ENCODE measurements around the gene RAD1. TPM values are rescaled to one million over a fixed set of nuclear protein-coding genes. Genes with fewer than 3 reads are reported as not detected.

RAD1 gene
- total RNA-seq, 4 donors from 2014 or later, result 4.6 to 27.7 (median 19.0) TPM

- DNase-seq, result no peak
- Histone ChIP-seq H3K4me3 (no peak overlapping the region), H3K27me3 (no peaks in the 10 kb centered on the region), H3K4me1 (peaks cover 0 to 10% (median 0%) of the 10 kb centered on the region in 3 donors), H3K27ac (no peak overlapping the region), H3K9me3 (no peaks in the 10 kb centered on the region), H3K36me3 (no peaks in the 10 kb centered on the region)
- TF ChIP-seq CTCF (IDR thresholded peaks at IDR 0.05), result no peak
- no peak for TF ChIP-seq POLR2A (IDR thresholded peaks at IDR 0.05)
- WGBS, 2 donors, result 80 to 92% methylated on average over 1 of the region's 1 CpG
- intact Hi-C loops (cut with DNase I), result no loop called here
Measured at GRCh38 chr5:34889394-34889793, 25.9 kb downstream of the RAD1 start.

- H3K4me1 ChIP-seq, result peaks cover 0 to 10% (median 0%) of the 10 kb centered on the region in 3 donors
- no peaks in the 10 kb centered on the region for H3K9me3 ChIP-seq
- H3K4me3 ChIP-seq, result no peak overlapping the region
- DNase-seq, result no peak
- 77 to 79% methylated on average over 3 of the region's 3 CpGs for WGBS, 2 donors
- TF ChIP-seq CTCF (IDR thresholded peaks at IDR 0.05) (no peak), POLR2A (IDR thresholded peaks at IDR 0.05) (no peak)
- intact Hi-C loops (cut with DNase I), result no loop called here
- no peaks in the 10 kb centered on the region for H3K27me3 ChIP-seq
- H3K36me3 ChIP-seq, result no peaks in the 10 kb centered on the region
- no peak overlapping the region for H3K27ac ChIP-seq
Measured at GRCh38 chr5:34886392-34887119, 28.7 kb downstream of the RAD1 start.

GRCh38 chr5:34881246-34881645 is 34.1 kb downstream of the RAD1 start:
- Histone ChIP-seq H3K4me3 (no peak overlapping the region), H3K27ac (no peak overlapping the region), H3K27me3 (no peaks in the 10 kb centered on the region), H3K36me3 (no peaks in the 10 kb centered on the region), H3K9me3 (no peaks in the 10 kb centered on the region), H3K4me1 (peaks cover 0 to 4% (median 0%) of the 10 kb centered on the region in 3 donors)
- no peak for TF ChIP-seq CTCF (IDR thresholded peaks at IDR 0.05)
- no peak for TF ChIP-seq POLR2A (IDR thresholded peaks at IDR 0.05)
- DNase-seq, result no peak
- intact Hi-C loops (cut with DNase I), result no loop called here

GRCh38 chr5:34876275-34876674 is 39.0 kb downstream of the RAD1 start:
- Histone ChIP-seq H3K36me3 (no peaks in the 10 kb centered on the region), H3K27ac (no peak overlapping the region), H3K4me1 (no peaks in the 10 kb centered on the region), H3K4me3 (no peak overlapping the region), H3K9me3 (no peaks in the 10 kb centered on the region), H3K27me3 (no peaks in the 10 kb centered on the region)
- intact Hi-C loops (cut with DNase I), result no loop called here
- TF ChIP-seq POLR2A (IDR thresholded peaks at IDR 0.05) (no peak), CTCF (IDR thresholded peaks at IDR 0.05) (no peak)
- no peak for DNase-seq

- 80 to 94% methylated on average over 2 of the region's 2 CpGs for WGBS, 2 donors
- intact Hi-C loops (cut with DNase I), result no loop called here
- TF ChIP-seq CTCF (IDR thresholded peaks at IDR 0.05), result no peak
- no peak for TF ChIP-seq POLR2A (IDR thresholded peaks at IDR 0.05)
Measured at GRCh38 chr5:34870382-34870781, 44.9 kb downstream of the RAD1 start.

More at GRCh38 chr5:34870382-34870781, 44.9 kb downstream of the RAD1 start:
- H3K27me3 ChIP-seq, result no peaks in the 10 kb centered on the region
- no peak for DNase-seq
- H3K9me3 ChIP-seq, result no peaks in the 10 kb centered on the region
- no peak overlapping the region for H3K27ac ChIP-seq
- no peak overlapping the region for H3K4me3 ChIP-seq
- no peaks in the 10 kb centered on the region for H3K36me3 ChIP-seq
- no peaks in the 10 kb centered on the region for H3K4me1 ChIP-seq
